ENCODE data around the gene PDE4D. TPM values are rescaled to one million over a fixed set of nuclear protein-coding genes. Genes with fewer than 3 reads are reported as not detected.

The PDE4D gene
- total and polyA plus RNA-seq, 10 of the 15 experiments (the other 5 are each of a cell fraction or from before 2014, with no cell fraction given), result 0.87 to 4.1 (median 2.2) TPM

DNA sequence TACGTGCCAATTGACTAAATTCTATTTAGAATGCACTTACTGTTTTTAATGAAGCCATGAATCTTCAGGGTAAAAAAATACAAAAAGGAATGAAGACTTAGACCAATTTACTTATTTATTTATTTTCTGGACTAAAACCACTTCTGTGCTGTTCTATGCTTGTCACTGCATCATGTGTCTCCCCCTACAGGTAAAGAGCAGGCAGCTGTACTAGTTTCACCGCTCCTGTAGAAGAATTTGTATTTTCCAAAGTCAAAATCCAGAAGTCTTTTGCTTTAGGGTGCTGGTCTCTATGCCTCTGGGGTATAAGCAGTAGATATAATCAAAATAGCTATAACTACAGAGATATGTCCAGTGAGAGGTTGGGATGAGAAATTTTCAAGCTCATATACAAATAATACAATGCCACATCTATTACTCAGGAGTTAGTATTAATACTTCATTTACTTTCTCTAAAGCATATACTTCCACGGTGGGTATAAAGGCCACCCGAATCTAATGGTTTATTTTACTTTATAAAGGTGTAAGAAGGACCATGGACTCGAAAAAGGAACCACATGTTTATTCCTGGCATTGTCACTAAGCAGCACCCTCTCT is 719.2 kb downstream of the PDE4D start:
- Histone ChIP-seq H3K79me2 (ENCODE audit: control insufficient read depth, insufficient read depth, low read length) (no peaks in the 10 kb centered on the region), H3K9ac (ENCODE audit: control insufficient read depth, insufficient read depth, low read length) (no peak overlapping the region), H3K27ac (ENCODE audit: control insufficient read depth, insufficient read depth) (no peak overlapping the region), H3K9me3 (replicated peaks; ENCODE audit: control insufficient read depth, insufficient read depth, low read length) (no peaks in the 10 kb centered on the region), H2AFZ (ENCODE audit: control insufficient read depth, low read depth, low read length) (no peak overlapping the region), H3K4me1 (ENCODE audit: control insufficient read depth, insufficient read depth, low read length) (peaks cover 16% of the 10 kb centered on the region), H3K36me3 (ENCODE audit: control insufficient read depth in 2 of 2, insufficient read depth in 2 of 2, low read length in 1 of 2) (no peaks in the 10 kb centered on the region), H3K4me3 (no peak overlapping the region), H3K27me3 (replicated peaks in 1 of 2; ENCODE audit: control insufficient read depth in 2 of 2, insufficient read depth in 2 of 2, low read length in 1 of 2) (no peaks in the 10 kb centered on the region), H3K4me2 (ENCODE audit: control insufficient read depth, insufficient read depth) (no peak overlapping the region), H4K20me1 (ENCODE audit: control insufficient read depth, insufficient read depth) (no peaks in the 10 kb centered on the region)
- intact Hi-C loops (cut with micrococcal nuclease; ENCODE audit: unreplicated experiment), result loop anchor here (1.0 to 5.0 kb wide), 3 partner anchors 140 to 302 kb away; no protein-coding TSS in a partner anchor
- RAD21 ChIA-PET (ENCODE audit: unreplicated experiment), result interaction anchor here (0.9 to 4.3 kb wide), 11 partner anchors 11 to 288 kb away, joined by 3 to 41 read pairs (median 4); no protein-coding TSS in a partner anchor
- SMC1A ChIA-PET (ENCODE audit: uncharacterized antibody, unreplicated experiment), result interaction anchor here (0.6 to 4.3 kb wide), 20 partner anchors 9 to 325 kb away, joined by 3 to 56 read pairs (median 4); no protein-coding TSS in a partner anchor
- FAIRE-seq (no peak), DNase-seq (ENCODE audit: low read depth, low spot score) (no peak), ATAC-seq (peak; percentile 83)
- BruUV-seq (replicated peaks), result no TSS peak
- POLR2A ChIA-PET, result interaction anchor here (1.2 kb wide), 1 partner anchor 288 kb away, joined by 4 read pairs; no protein-coding TSS in a partner anchor
- in situ Hi-C loops (cut with MboI), result no loop called here
- CTCF ChIA-PET, result interaction anchor here (0.5 to 5.3 kb wide), 31 partner anchors 11 to 395 kb away, joined by 3 to 115 read pairs (median 5); no protein-coding TSS in a partner anchor
- WGBS (ENCODE audit: insufficient coverage, insufficient replicate concordance, low lambda C conversion rate, missing lambda C conversion rate), result 2% methylated on average over 5 of the region's 5 CpGs
- TF ChIP-seq ESRRA (IDR thresholded peaks at IDR 0.05; ENCODE audit: low read length) (no peak), RAD51 (IDR thresholded peaks at IDR 0.05) (no peak), SMARCA5 (IDR thresholded peaks at IDR 0.05) (no peak), SREBF2 (IDR thresholded peaks at IDR 0.05; ENCODE audit: low read length) (no peak), RBBP5 (conservative IDR thresholded peaks at IDR 0.05) (no peak), KLF5 (IDR thresholded peaks at IDR 0.05; ENCODE audit: partially characterized antibody) (no peak), IRF4 (IDR thresholded peaks at IDR 0.05; ENCODE audit: low read depth, low read length) (no peak), SMC3 (IDR thresholded peaks at IDR 0.05; ENCODE audit: borderline replicate concordance, low read length) (peak; percentile 50; the same call in 1 of the 2 replicates), BCL11A (IDR thresholded peaks at IDR 0.05; ENCODE audit: low read depth, low read length) (no peak), SMAD5 (IDR thresholded peaks at IDR 0.05; ENCODE audit: low read depth) (no peak), JUNB (IDR thresholded peaks at IDR 0.05) (no peak), RAD21 (IDR thresholded peaks at IDR 0.05; ENCODE audit: insufficient read depth, low read depth, low read length) (peak; percentile 84), POLR2A (IDR thresholded peaks at IDR 0.05; ENCODE audit: low read depth, low read length) (no peak), YY1 (IDR thresholded peaks at IDR 0.05; ENCODE audit: low read depth, low read length) (0 out of 2 replicates have a peak, but pooled peaks have one; percentile 13), IKZF1 (conservative IDR thresholded peaks at IDR 0.05) (no peak), RB1 (IDR thresholded peaks at IDR 0.05; ENCODE audit: borderline replicate concordance) (no peak)
- TF ChIP-seq, protein P1, sequence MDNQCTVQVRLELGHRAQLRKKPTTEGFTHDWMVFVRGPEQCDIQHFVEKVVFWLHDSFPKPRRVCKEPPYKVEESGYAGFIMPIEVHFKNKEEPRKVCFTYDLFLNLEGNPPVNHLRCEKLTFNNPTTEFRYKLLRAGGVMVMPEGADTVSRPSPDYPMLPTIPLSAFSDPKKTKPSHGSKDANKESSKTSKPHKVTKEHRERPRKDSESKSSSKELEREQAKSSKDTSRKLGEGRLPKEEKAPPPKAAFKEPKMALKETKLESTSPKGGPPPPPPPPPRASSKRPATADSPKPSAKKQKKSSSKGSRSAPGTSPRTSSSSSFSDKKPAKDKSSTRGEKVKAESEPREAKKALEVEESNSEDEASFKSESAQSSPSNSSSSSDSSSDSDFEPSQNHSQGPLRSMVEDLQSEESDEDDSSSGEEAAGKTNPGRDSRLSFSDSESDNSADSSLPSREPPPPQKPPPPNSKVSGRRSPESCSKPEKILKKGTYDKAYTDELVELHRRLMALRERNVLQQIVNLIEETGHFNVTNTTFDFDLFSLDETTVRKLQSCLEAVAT (IDR thresholded peaks at IDR 0.05), result no peak
- TF ChIP-seq, protein P2, sequence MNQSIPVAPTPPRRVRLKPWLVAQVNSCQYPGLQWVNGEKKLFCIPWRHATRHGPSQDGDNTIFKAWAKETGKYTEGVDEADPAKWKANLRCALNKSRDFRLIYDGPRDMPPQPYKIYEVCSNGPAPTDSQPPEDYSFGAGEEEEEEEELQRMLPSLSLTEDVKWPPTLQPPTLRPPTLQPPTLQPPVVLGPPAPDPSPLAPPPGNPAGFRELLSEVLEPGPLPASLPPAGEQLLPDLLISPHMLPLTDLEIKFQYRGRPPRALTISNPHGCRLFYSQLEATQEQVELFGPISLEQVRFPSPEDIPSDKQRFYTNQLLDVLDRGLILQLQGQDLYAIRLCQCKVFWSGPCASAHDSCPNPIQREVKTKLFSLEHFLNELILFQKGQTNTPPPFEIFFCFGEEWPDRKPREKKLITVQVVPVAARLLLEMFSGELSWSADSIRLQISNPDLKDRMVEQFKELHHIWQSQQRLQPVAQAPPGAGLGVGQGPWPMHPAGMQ (IDR thresholded peaks at IDR 0.05; ENCODE audit: borderline replicate concordance), result no peak
- TF ChIP-seq, protein P3, sequence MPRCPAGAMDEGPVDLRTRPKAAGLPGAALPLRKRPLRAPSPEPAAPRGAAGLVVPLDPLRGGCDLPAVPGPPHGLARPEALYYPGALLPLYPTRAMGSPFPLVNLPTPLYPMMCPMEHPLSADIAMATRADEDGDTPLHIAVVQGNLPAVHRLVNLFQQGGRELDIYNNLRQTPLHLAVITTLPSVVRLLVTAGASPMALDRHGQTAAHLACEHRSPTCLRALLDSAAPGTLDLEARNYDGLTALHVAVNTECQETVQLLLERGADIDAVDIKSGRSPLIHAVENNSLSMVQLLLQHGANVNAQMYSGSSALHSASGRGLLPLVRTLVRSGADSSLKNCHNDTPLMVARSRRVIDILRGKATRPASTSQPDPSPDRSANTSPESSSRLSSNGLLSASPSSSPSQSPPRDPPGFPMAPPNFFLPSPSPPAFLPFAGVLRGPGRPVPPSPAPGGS (IDR thresholded peaks at IDR 0.05; ENCODE audit: borderline replicate concordance, insufficient read depth, low read depth, low read length, poor library complexity, severe bottlenecking), result no peak
- TF ChIP-seq, protein P4, sequence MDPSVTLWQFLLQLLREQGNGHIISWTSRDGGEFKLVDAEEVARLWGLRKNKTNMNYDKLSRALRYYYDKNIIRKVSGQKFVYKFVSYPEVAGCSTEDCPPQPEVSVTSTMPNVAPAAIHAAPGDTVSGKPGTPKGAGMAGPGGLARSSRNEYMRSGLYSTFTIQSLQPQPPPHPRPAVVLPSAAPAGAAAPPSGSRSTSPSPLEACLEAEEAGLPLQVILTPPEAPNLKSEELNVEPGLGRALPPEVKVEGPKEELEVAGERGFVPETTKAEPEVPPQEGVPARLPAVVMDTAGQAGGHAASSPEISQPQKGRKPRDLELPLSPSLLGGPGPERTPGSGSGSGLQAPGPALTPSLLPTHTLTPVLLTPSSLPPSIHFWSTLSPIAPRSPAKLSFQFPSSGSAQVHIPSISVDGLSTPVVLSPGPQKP (IDR thresholded peaks at IDR 0.05; ENCODE audit: low read depth, low read length), result no peak

All from GM12878 (cell line).